Adrenal gland (tissue), 12 donors: ENCODE measurements around the gene JOSD1. TPM values are rescaled to one million over a fixed set of nuclear protein-coding genes. Genes with fewer than 3 reads are reported as not detected.

Source experiments
- DNase-seq, 7 donors: peaks; one replicate each; pipeline ENCODE4 v3.0.0-alpha.2; 2019 to 2020
- H3K27ac ChIP-seq, 5 donors: fragments of 200-600 bp; sonication (generic) in 4 of 5; 1 replicate in 3 of 5; 2 replicates in 2 of 5; pipeline versions ENCODE4 v1.5.1 to v1.8.0; 2016 to 2020; ENCODE audit warnings: mild to moderate bottlenecking in 1 of 5
- H3K27me3 ChIP-seq: fragments of 200-600 bp; 2 replicates; pipeline ENCODE4 v1.8.0; 2021
- H3K36me3 ChIP-seq, 2 donors: fragments of 200-600 bp; replicated peaks in 1 of 2; 1 replicate in 1 of 2; 2 replicates in 1 of 2; pipeline versions ENCODE4 v1.5.1 to v1.8.0; 2018 to 2022
- H3K4me1 ChIP-seq, 2 donors: fragments of 200-600 bp; replicated peaks in 1 of 2; 1 replicate in 1 of 2; 2 replicates in 1 of 2; pipeline versions ENCODE4 v1.5.1 to v1.8.0; 2018 to 2021
- H3K4me3 ChIP-seq, 4 donors: fragments of 200-600 bp; sonication (generic) in 3 of 4; one replicate each; pipeline ENCODE4 v1.5.1; 2016 to 2018
- H3K9me3 ChIP-seq, 3 donors: fragments of 200-600 bp; sonication (generic) in 1 of 3; replicated peaks in 1 of 3; 1 replicate in 2 of 3; 2 replicates in 1 of 3; pipeline versions ENCODE4 v1.5.1 to v1.8.0; 2016 to 2021
- POLR2A ChIP-seq, 2 donors: fragments of 450-650 bp; IDR thresholded peaks; one replicate each; pipeline ENCODE4 v1.6.1; 2017; ENCODE audit warnings: antibody characterized with exemption in 2 of 2, mild to moderate bottlenecking in 2 of 2, moderate library complexity in 1 of 2
- WGBS, 4 donors: extraction: QIAGEN DNeasy Blood & Tissue Kit in 2 of 4; methylation state at CpG; one replicate each; pipeline versions ENCODE4 v1.1.5 to v1.1.7; 2013 to 2017; 5-methylcytosine and 5-hydroxymethylcytosine counted together
- intact Hi-C, 2 donors: fragments of 100-400 bp; cut with DNase I; formaldehyde crosslinking; loops; one replicate each; pipeline versions ENCODE4 v1.14.1 to v1.15.0; 2022 to 2023
- polyA plus RNA-seq, 3 donors: library from polyadenylated mRNA; stranded (reverse); fragments of 200-250 nt in 2 of 3; fragments of 350-450 nt in 1 of 3; fragmentation: Illumina TruSeq in 1 of 3; extraction: RNeasy Lipid Tissue Mini Kit (QIAGEN cat#74804) in 1 of 3; gene quantifications; one replicate each; pipeline ENCODE4 v1.2.3, GENCODE V29; 2013 to 2014
- total RNA-seq, 9 donors: library from RNA; depleted of rRNA in 4 of 9; stranded (reverse); fragments of >200 nt in 4 of 9; fragments of 120-200 nt in 1 of 9; fragmentation: NEBNext Ultra II Directional in 1 of 9; extraction: Animal tissue kit (Norgen Biotek cat#: 25700) in 1 of 9; gene quantifications; one replicate each; pipeline versions ENCODE4 v1.1.0 to v1.2.4, GENCODE V29; 2013 to 2023
- TF ChIP-seq, protein P1 (sequence below), 6 experiments: fragments of 450-650 bp in 4 of 6; fragments of 200-600 bp in 2 of 6; sonication (generic) in 1 of 6; IDR thresholded peaks; 1 replicate in 5 of 6; 2 replicates in 1 of 6; pipeline versions ENCODE4 v1.5.1 to v1.8.0; 2016 to 2021; ENCODE audit warnings: antibody characterized with exemption in 6 of 6, mild to moderate bottlenecking in 2 of 6, moderate library complexity in 1 of 6
- donor health status: healthy with polysubstance abuse.
- donor health status: Bipolar disorder and iron deficiency.
- donor health status: DM: yes; HTN: yes; CAD: no.
- donor health status: DM: no; HTN: no; CAD: no.
- donor health status: DM: no; HTN: no; CAD: no.
- donor health status: DM: yes; HTN: yes; CAD: no.

JOSD1 gene
- total and polyA plus RNA-seq, 12 donors = 14.3 to 93.4 (median 42.4) TPM

DNA sequence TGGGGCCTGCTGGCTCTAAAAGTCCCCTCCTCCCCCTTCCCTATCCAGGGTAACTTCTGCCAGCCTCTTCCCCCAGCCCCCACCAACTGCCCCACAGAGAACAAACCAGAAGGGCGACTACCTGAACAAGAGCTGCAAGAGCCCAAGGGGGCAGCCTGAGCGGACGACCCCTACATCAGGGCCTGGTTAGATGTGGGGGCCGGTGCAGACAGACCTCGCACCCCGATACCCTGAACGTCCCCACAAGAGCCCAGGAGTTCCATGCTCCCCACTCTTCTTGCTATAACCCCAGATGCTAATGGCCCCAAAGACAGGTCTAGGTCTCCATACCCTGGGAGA lies 34.4 kb upstream of the JOSD1 start:
- H3K36me3 ChIP-seq = peaks cover 0 to 74% of the 10 kb centered on the region in 2 donors
- TF ChIP-seq POLR2A (IDR thresholded peaks at IDR 0.05) = no peak
- TF ChIP-seq, protein P1, sequence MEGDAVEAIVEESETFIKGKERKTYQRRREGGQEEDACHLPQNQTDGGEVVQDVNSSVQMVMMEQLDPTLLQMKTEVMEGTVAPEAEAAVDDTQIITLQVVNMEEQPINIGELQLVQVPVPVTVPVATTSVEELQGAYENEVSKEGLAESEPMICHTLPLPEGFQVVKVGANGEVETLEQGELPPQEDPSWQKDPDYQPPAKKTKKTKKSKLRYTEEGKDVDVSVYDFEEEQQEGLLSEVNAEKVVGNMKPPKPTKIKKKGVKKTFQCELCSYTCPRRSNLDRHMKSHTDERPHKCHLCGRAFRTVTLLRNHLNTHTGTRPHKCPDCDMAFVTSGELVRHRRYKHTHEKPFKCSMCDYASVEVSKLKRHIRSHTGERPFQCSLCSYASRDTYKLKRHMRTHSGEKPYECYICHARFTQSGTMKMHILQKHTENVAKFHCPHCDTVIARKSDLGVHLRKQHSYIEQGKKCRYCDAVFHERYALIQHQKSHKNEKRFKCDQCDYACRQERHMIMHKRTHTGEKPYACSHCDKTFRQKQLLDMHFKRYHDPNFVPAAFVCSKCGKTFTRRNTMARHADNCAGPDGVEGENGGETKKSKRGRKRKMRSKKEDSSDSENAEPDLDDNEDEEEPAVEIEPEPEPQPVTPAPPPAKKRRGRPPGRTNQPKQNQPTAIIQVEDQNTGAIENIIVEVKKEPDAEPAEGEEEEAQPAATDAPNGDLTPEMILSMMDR (IDR thresholded peaks at IDR 0.05) = no peak
- intact Hi-C loops = no loop called here
- peak overlapping the region in 1 of 5 donors; percentile 83 for H3K27ac ChIP-seq
- H3K4me1 ChIP-seq = peaks cover 18 to 19% of the 10 kb centered on the region in 2 donors
- H3K4me3 ChIP-seq = no peak overlapping the region
- whole genome bisulfite sequencing, 4 donors = 86 to 100% (median 95%) methylated on average over 4 to 7 of the region's 7 CpGs
- no peak for DNase-seq
- no peaks in the 10 kb centered on the region for H3K9me3 ChIP-seq
- no peaks in the 10 kb centered on the region for H3K27me3 ChIP-seq

DNA sequence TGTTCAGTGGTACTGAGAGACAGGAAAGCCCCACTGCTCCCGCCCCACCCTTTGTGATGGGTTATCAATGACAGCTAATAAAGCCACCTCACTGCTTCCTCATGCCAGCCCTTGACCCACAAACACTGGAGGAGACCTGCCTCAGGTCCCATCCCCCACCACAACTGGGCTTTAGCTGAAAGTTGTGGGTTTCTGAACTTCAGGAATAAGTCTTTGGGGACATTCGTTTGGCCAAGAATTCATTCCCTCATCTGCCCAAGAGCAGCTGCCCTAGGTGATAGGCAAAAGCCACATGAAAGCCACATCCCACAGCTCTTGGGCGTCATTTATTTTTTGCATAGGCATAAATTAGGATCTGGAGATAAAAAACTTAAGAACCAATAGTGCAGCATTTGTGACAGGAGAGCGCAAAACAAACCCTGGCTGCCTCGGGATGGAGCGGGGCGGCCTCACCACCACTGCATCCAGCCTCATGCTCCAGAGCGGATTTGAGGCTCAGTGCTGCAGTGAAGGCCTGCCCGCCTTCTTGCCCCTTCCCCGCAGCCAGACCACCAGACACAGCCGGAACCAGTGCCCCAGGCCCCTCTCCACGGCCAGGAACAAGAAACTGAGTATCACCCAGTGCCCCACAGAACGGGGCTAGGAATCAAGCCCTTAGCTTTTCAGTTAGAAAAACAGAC lies 33.8 kb upstream of the JOSD1 start:
- peaks cover 18 to 19% of the 10 kb centered on the region in 2 donors for H3K4me1 ChIP-seq

DNA sequence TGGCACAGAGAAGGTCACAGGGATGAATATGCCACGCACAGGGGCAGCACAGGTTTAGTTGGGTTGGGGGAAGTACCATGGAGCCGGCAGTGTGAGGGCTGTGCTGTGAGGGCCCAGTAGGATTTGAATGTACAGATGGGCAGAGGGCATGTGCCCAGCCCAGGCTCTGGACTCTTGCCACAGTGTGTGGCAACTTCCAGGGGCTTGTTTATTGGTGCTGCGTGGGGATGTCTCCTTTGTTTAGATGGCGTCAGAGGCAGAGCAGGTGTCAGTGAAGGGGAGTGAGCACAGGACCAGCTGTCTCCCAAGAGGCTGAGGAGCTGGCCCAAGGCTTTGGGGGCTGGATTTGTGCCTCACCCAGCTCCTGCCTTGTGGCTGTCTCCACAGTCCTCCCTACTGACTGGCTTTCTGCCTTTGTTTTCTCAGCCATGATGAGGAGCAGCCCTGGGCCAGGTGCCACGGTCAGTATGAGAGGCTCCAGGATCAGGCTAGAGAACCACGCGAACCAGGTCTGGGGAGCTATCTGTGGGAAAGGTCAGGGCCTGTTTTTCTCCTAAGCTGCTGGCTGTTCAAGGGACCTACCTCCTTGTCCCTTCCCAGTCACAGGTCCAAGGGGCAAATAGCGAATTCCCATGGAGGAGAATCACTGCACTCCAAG lies 33.1 kb upstream of the JOSD1 start:
- no peak overlapping the region for H3K4me3 ChIP-seq
- DNase-seq = peak in 6 of 7 donors; percentile 71 to 80 (median 76)
- H3K27ac ChIP-seq = peak overlapping the region in 4 of 5 donors; percentile 16 to 83 (median 77)
- H3K9me3 ChIP-seq = no peaks in the 10 kb centered on the region
- intact Hi-C loops = no loop called here
- H3K36me3 ChIP-seq = peaks cover 0 to 72% of the 10 kb centered on the region in 2 donors
- no peaks in the 10 kb centered on the region for H3K27me3 ChIP-seq
- TF ChIP-seq, protein P1 (IDR thresholded peaks at IDR 0.05) = no peak
- TF ChIP-seq POLR2A (IDR thresholded peaks at IDR 0.05) = no peak
- H3K4me1 ChIP-seq = peaks cover 18 to 24% of the 10 kb centered on the region in 2 donors
- 37 to 60% (median 41%) methylated on average over 2 to 8 of the region's 8 CpGs for WGBS, 4 donors

More for the DNA sequence above, 33.8 kb upstream of the JOSD1 start:
- DNase-seq = peak in 1 of 7 donors; percentile 42
- peak overlapping the region in 4 of 5 donors; percentile 16 to 83 (median 77) for H3K27ac ChIP-seq
- no peaks in the 10 kb centered on the region for H3K9me3 ChIP-seq
- intact Hi-C loops = no loop called here
- TF ChIP-seq, protein P1 (IDR thresholded peaks at IDR 0.05) = no peak
- no peak for TF ChIP-seq POLR2A (IDR thresholded peaks at IDR 0.05)
- 83 to 93% (median 88%) methylated on average over 12 to 13 of the region's 13 CpGs for WGBS, 4 donors
- H3K27me3 ChIP-seq = no peaks in the 10 kb centered on the region
- no peak overlapping the region for H3K4me3 ChIP-seq
- H3K36me3 ChIP-seq = peaks cover 0 to 74% of the 10 kb centered on the region in 2 donors

DNA sequence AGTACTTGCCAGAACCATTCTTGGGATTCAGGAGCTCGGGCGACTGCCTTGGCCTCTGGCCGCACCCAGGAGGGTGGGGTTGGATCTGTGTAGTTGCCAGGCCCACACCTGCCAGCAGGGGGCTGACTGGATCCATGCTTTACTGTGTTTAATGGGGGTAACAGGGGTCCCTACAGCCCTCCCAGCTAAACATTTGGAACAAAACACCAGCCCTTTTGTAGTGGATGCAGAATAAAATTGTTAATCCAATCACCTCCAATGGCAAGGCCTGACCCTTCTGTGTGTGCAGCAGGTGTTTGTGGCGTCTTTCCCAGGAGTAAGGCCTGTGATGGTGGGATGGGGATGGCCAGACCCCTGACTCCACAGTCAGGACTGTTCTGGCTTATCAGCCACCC lies 32.6 kb upstream of the JOSD1 start:
- Histone ChIP-seq H3K9me3 (no peaks in the 10 kb centered on the region), H3K27me3 (no peaks in the 10 kb centered on the region), H3K4me3 (no peak overlapping the region), H3K4me1 (peaks cover 18 to 29% of the 10 kb centered on the region in 2 donors), H3K36me3 (peaks cover 0 to 72% of the 10 kb centered on the region in 2 donors), H3K27ac (peak overlapping the region in 4 of 5 donors; percentile 16 to 83 (median 77))
- intact Hi-C loops = no loop called here
- DNase-seq = peak in 1 of 7 donors; percentile 51
- TF ChIP-seq, protein P1 (IDR thresholded peaks at IDR 0.05) = peak; percentile 35 to 69 (median 54)
- no peak for TF ChIP-seq POLR2A (IDR thresholded peaks at IDR 0.05)
- WGBS, 4 donors = 12 to 42% (median 38%) methylated on average over 3 to 4 of the region's 4 CpGs
